Endothelial cell of umbilical vein (primary cell): ENCODE data around the gene PSME4. TPM values are rescaled to one million over a fixed set of nuclear protein-coding genes. Genes with fewer than 3 reads are reported as not detected.

ENCODE experiments used
- BruUV-seq: library from RNA; stranded (reverse); fragments of 400-500 nt; replicated peaks from 2 replicates; lab custom pipeline; 2021; lab: Mats Ljungman, UMichigan
- CTCF ChIA-PET: fragments of 300-600, 350-600 bp; sonication (Branson Sonifier 250); formaldehyde crosslinking; loops from one replicate; lab custom pipeline; 2021; ENCODE audit warnings: antibody characterized with exemption, inconsistent platforms; lab: Charles Lee
- POLR2A ChIA-PET: fragments of 300-600, 350-600 bp; sonication (Branson Sonifier 250); formaldehyde crosslinking; loops from one replicate; lab custom pipeline; 2021; ENCODE audit warnings: antibody characterized with exemption, inconsistent platforms; lab: Charles Lee
- DNase-seq: peaks from one replicate; pipeline ENCODE4 v3.0.0-alpha.2; 2011; ENCODE audit warnings: low read depth, low spot score
- FAIRE-seq: peaks from 2 replicates; lab custom pipeline; 2011; peaks lifted over from hg19 to GRCh38; lab: Jason Lieb, UNC
- H2AFZ ChIP-seq: 2 replicates; pipeline ENCODE4 v1.6.0; 2012; ENCODE audit warnings: low read depth, low read length, control low read depth, inconsistent platforms
- H3K27ac ChIP-seq: 2 replicates; pipeline ENCODE4 v1.5.1; 2011; ENCODE audit warnings: low read depth, mild to moderate bottlenecking, control low read depth, low read length, moderate library complexity; ENCODE audit not compliant: insufficient read depth
- H3K27me3 ChIP-seq, 2 experiments: 2 replicates each; pipeline versions ENCODE4 v1.6.0 to v1.6.1; 2011; ENCODE audit warnings: low read length in 2 of 2, mixed read lengths in 1 of 2; ENCODE audit not compliant: control insufficient read depth in 2 of 2, insufficient read depth in 2 of 2
- H3K36me3 ChIP-seq, 2 experiments: 2 replicates in 1 of 2; 3 replicates in 1 of 2; pipeline ENCODE4 v1.5.1; 2011; ENCODE audit warnings: low read length in 2 of 2, mild to moderate bottlenecking in 1 of 2, moderate library complexity in 1 of 2; ENCODE audit not compliant: control insufficient read depth in 2 of 2, insufficient read depth in 2 of 2; ENCODE audit errors: extremely low read depth in 1 of 2
- H3K4me1 ChIP-seq: 3 replicates; pipeline ENCODE4 v1.5.1; 2011; ENCODE audit warnings: mild to moderate bottlenecking, low read length; ENCODE audit not compliant: control insufficient read depth, insufficient read depth; ENCODE audit errors: extremely low read depth
- H3K4me2 ChIP-seq: 2 replicates; pipeline ENCODE4 v1.6.1; 2011; ENCODE audit warnings: low read length, control low read depth, mixed read lengths; ENCODE audit not compliant: insufficient read depth
- H3K4me3 ChIP-seq, 3 experiments: fragments of 200-600 bp in 1 of 3; sonication (generic), shearing (Covaris generic) in 1 of 3; replicated peaks in 1 of 3; 2 replicates each; pipeline ENCODE4 v1.5.1; 2011 to 2016; ENCODE audit warnings: control low read depth in 3 of 3, low read length in 3 of 3, mild to moderate bottlenecking in 2 of 3, inconsistent platforms in 1 of 3, low read depth in 1 of 3, moderate library complexity in 1 of 3; ENCODE audit not compliant: insufficient read depth in 1 of 3
- H3K79me2 ChIP-seq: 2 replicates; pipeline ENCODE4 v1.6.0; 2012; ENCODE audit warnings: low read length, inconsistent platforms; ENCODE audit not compliant: control insufficient read depth, insufficient read depth
- H3K9ac ChIP-seq: replicated peaks from 2 replicates; pipeline ENCODE3; 2011; ENCODE audit warnings: low read length, control low read depth; ENCODE audit not compliant: insufficient read depth; ENCODE audit errors: extremely low read depth
- H3K9me1 ChIP-seq: replicated peaks from 3 replicates; pipeline ENCODE4 v1.6.0; 2011; ENCODE audit warnings: mild to moderate bottlenecking, low read length; ENCODE audit not compliant: control insufficient read depth, insufficient read depth; ENCODE audit errors: extremely low read depth
- H3K9me3 ChIP-seq: replicated peaks from 2 replicates; pipeline ENCODE4 v1.5.1; 2012; ENCODE audit warnings: low read length, inconsistent platforms; ENCODE audit not compliant: control insufficient read depth, insufficient read depth
- H4K20me1 ChIP-seq: replicated peaks from 2 replicates; pipeline ENCODE3; 2011; ENCODE audit warnings: mild to moderate bottlenecking, low read length; ENCODE audit not compliant: control insufficient read depth, insufficient read depth; ENCODE audit errors: extremely low read depth
- CTCF ChIP-seq, 2 donors: IDR thresholded peaks; 1 replicate in 1 of 2; 2 replicates in 1 of 2; pipeline ENCODE4 v1.5.1; 2011; ENCODE audit warnings: low read length in 2 of 2, mild to moderate bottlenecking in 2 of 2, moderate library complexity in 2 of 2, control low read depth in 1 of 2, inconsistent platforms in 1 of 2, low read depth in 1 of 2; ENCODE audit not compliant: insufficient read depth in 1 of 2; ENCODE audit errors: extremely low read depth in 1 of 2
- FOS ChIP-seq: IDR thresholded peaks from 2 replicates; pipeline ENCODE4 v1.6.1; 2011; ENCODE audit warnings: mild to moderate bottlenecking, low read length, moderate library complexity, borderline replicate concordance; ENCODE audit not compliant: insufficient read depth
- GATA2 ChIP-seq: IDR thresholded peaks from 2 replicates; pipeline ENCODE4 v1.7.0; 2011; ENCODE audit warnings: low read depth, mild to moderate bottlenecking, moderate library complexity, mixed read lengths, low read length; ENCODE audit not compliant: insufficient read length, insufficient read depth
- JUN ChIP-seq: IDR thresholded peaks from 2 replicates; pipeline ENCODE4 v1.6.1; 2011; ENCODE audit warnings: borderline replicate concordance, low read depth; ENCODE audit not compliant: insufficient read length, insufficient read depth
- MAX ChIP-seq: IDR thresholded peaks from 2 replicates; pipeline ENCODE4 v1.6.1; 2011; ENCODE audit not compliant: insufficient read depth, insufficient read length
- MYC ChIP-seq: IDR thresholded peaks from one replicate; pipeline ENCODE4 v1.6.1; 2011; ENCODE audit warnings: mild to moderate bottlenecking, low read depth, low read length
- POLR2A ChIP-seq: IDR thresholded peaks from 2 replicates; pipeline ENCODE4 v1.6.1; 2012; ENCODE audit warnings: low read depth, mild to moderate bottlenecking, control low read depth, low read length
- POLR2AphosphoS5 ChIP-seq: IDR thresholded peaks from 2 replicates; pipeline ENCODE4 v1.6.1; 2012; ENCODE audit warnings: low read depth, mild to moderate bottlenecking, control low read depth, low read length, moderate library complexity; ENCODE audit not compliant: insufficient read depth
- dilution Hi-C: fragments of 300-500 bp; cut with MboI; formaldehyde crosslinking; loops from one replicate; pipeline ENCODE4 v1.15.0; 2019; ENCODE audit warnings: low sequenced_read_pairs; ENCODE audit not compliant: extremely low pct_ligation_motif_present
- intact Hi-C: fragments of 100-400 bp; cut with micrococcal nuclease; formaldehyde crosslinking; loops from one replicate; pipeline ENCODE4 v1.10.0; 2022
- polyA plus RNA-seq, 4 experiments: library from polyadenylated mRNA; depleted of rRNA in 3 of 4; stranded (reverse) in 3 of 4; unstranded in 1 of 4; fragments of >200 nt; gene quantifications; 2 replicates each; pipeline versions ENCODE4 v1.2.1 to v1.2.3, GENCODE V29; 2011 to 2012; ENCODE audit warnings: missing spikeins in 1 of 4
- total RNA-seq: library from RNA; stranded (reverse); gene quantifications from 2 replicates; pipeline ENCODE4 v1.2.3, GENCODE V29; 2021

PSME4 gene
- total and polyA plus RNA-seq, 2 donors (not counting 3 experiments of a cell fraction or from before 2014, with no cell fraction given) = 24.7 to 82.6 TPM

GRCh38 chr2:53881360-53881759 is 89.4 kb downstream of the PSME4 start:
- Histone ChIP-seq H3K27ac (no peak overlapping the region), H2AFZ (no peak overlapping the region), H4K20me1 (peaks cover 2% of the 10 kb centered on the region), H3K9me3 (no peaks in the 10 kb centered on the region), H3K27me3 (no peaks in the 10 kb centered on the region), H3K4me3 (no peak overlapping the region), H3K4me2 (no peak overlapping the region), H3K79me2 (peaks cover 6% of the 10 kb centered on the region), H3K9me1 (no peaks in the 10 kb centered on the region), H3K36me3 (peaks cover 7 to 19% of the 10 kb centered on the region in 2 experiments), H3K4me1 (peaks cover 11% of the 10 kb centered on the region), H3K9ac (no peak overlapping the region)
- intact Hi-C loops (no loop called here), dilution Hi-C loops (no loop called here)
- TF ChIP-seq MAX (no peak), FOS (no peak), MYC (no peak), GATA2 (no peak), JUN (no peak), POLR2AphosphoS5 (no peak), POLR2A (no peak), CTCF (IDR thresholded peaks at IDR 0.05; ENCODE audit: extremely low read depth in 1 of 2, insufficient read depth in 1 of 2, low read depth in 1 of 2, low read length in 2 of 2) (no peak)
- BruUV-seq = no TSS peak
- POLR2A ChIA-PET = no interaction called here
- FAIRE-seq = no peak
- no peak for DNase-seq
- CTCF ChIA-PET = no interaction called here
